ENCODE data around the gene ULK2.

DNA sequence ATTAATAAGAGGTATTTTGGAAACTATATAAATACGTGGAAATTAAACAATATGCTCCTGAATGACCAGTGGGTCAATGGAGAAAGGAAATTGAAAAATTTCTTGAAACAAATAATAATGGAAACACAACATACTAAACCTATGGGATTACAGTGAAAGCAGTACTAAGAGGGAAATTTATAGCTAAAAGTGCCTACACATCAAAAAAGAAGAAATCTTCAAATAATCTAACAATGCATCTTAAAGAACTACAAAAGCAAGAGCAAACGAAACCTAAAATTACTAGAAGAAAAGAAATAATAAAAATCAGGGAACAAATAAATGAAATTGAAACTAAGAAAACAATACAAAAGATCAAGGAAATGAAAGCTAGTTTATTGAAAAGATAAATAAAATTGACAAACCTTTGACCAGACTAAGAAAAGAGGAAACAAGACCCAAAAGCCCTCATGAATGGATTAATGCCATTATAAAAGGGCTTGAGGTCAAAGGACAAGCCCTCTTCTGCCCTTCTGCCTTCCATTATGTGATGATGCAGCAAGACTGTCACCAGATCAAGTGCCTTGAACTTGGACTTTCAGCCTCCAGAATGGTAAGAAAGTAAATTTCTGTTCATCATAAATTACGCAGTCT is 75.7 kb downstream of the ULK2 start:
- TF ChIP-seq, protein P1, sequence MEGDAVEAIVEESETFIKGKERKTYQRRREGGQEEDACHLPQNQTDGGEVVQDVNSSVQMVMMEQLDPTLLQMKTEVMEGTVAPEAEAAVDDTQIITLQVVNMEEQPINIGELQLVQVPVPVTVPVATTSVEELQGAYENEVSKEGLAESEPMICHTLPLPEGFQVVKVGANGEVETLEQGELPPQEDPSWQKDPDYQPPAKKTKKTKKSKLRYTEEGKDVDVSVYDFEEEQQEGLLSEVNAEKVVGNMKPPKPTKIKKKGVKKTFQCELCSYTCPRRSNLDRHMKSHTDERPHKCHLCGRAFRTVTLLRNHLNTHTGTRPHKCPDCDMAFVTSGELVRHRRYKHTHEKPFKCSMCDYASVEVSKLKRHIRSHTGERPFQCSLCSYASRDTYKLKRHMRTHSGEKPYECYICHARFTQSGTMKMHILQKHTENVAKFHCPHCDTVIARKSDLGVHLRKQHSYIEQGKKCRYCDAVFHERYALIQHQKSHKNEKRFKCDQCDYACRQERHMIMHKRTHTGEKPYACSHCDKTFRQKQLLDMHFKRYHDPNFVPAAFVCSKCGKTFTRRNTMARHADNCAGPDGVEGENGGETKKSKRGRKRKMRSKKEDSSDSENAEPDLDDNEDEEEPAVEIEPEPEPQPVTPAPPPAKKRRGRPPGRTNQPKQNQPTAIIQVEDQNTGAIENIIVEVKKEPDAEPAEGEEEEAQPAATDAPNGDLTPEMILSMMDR (conservative IDR thresholded peaks at IDR 0.05; ENCODE audit: low read length) = no peak
- TF ChIP-seq EZH2phosphoT487 (IDR thresholded peaks at IDR 0.05; ENCODE audit: borderline replicate concordance, low read depth, low read length) = no peak

Data from OCI-LY7 (cell line).